Measurements from ENCODE around the gene ZBTB1. TPM values are rescaled to one million over a fixed set of nuclear protein-coding genes. Genes with fewer than 3 reads are reported as not detected.

Gene ZBTB1
- total RNA-seq, 2 donors from 2014 or later = 37.9 to 43.3 TPM

GRCh38 chr14:64541972-64542835, 37.6 kb downstream of the ZBTB1 start:
- Histone ChIP-seq H3K4me3 (peak overlapping the region; percentile 70), H3K4me1 (ENCODE audit: control insufficient read depth in 1 of 2, low read depth in 2 of 2) (peaks cover 3 to 33% of the 10 kb centered on the region in 2 donors), H3K36me3 (no peaks in the 10 kb centered on the region), H3K9me3 (no peaks in the 10 kb centered on the region), H3K27me3 (replicated peaks; ENCODE audit: insufficient read depth) (no peaks in the 10 kb centered on the region), H3K27ac (no peak overlapping the region)
- TF ChIP-seq CTCF (IDR thresholded peaks at IDR 0.05) = no peak
- DNase-seq (ENCODE audit: low spot score) (no peak), ATAC-seq (ENCODE audit: insufficient number of reproducible peaks, low FRiP score, low read depth) (no peak)

- no peak for TF ChIP-seq CTCF (IDR thresholded peaks at IDR 0.05)
- ATAC-seq (ENCODE audit: insufficient number of reproducible peaks, low FRiP score, low read depth) = no peak
- H3K9me3 ChIP-seq = no peaks in the 10 kb centered on the region
- no peaks in the 10 kb centered on the region for H3K36me3 ChIP-seq
- no peaks in the 10 kb centered on the region for H3K27me3 ChIP-seq (replicated peaks; ENCODE audit: insufficient read depth)
- H3K27ac ChIP-seq = no peak overlapping the region
- H3K4me3 ChIP-seq = peak overlapping the region; percentile 70
- DNase-seq (ENCODE audit: low spot score) = no peak
- H3K4me1 ChIP-seq (ENCODE audit: control insufficient read depth in 1 of 2, low read depth in 2 of 2) = peaks cover 3 to 33% of the 10 kb centered on the region in 2 donors
Observed at GRCh38 chr14:64542836-64543201, 38.2 kb downstream of the ZBTB1 start.

GRCh38 chr14:64544607-64545312, 40.2 kb downstream of the ZBTB1 start:
- Histone ChIP-seq H3K27ac (no peak overlapping the region), H3K4me3 (no peak overlapping the region), H3K27me3 (replicated peaks; ENCODE audit: insufficient read depth) (no peaks in the 10 kb centered on the region), H3K36me3 (no peaks in the 10 kb centered on the region), H3K9me3 (no peaks in the 10 kb centered on the region), H3K4me1 (ENCODE audit: control insufficient read depth in 1 of 2, low read depth in 2 of 2) (peaks cover 3 to 38% of the 10 kb centered on the region in 2 donors)
- no peak for DNase-seq (ENCODE audit: low spot score)
- no peak for TF ChIP-seq CTCF (IDR thresholded peaks at IDR 0.05)
- no peak for ATAC-seq (ENCODE audit: insufficient number of reproducible peaks, low FRiP score, low read depth)

- Histone ChIP-seq H3K4me1 (ENCODE audit: control insufficient read depth in 1 of 2, low read depth in 2 of 2) (peaks cover 0 to 20% of the 10 kb centered on the region in 2 donors), H3K9me3 (no peaks in the 10 kb centered on the region), H3K27ac (no peak overlapping the region), H3K4me3 (no peak overlapping the region), H3K36me3 (no peaks in the 10 kb centered on the region), H3K27me3 (replicated peaks; ENCODE audit: insufficient read depth) (no peaks in the 10 kb centered on the region)
- TF ChIP-seq CTCF (IDR thresholded peaks at IDR 0.05) = no peak
- no peak for ATAC-seq (ENCODE audit: insufficient number of reproducible peaks, low FRiP score, low read depth)
- DNase-seq (ENCODE audit: low spot score) = no peak
Observed at GRCh38 chr14:64549016-64549415, 44.4 kb downstream of the ZBTB1 start.
